CD4-positive, alpha-beta T cell treated with Interleukin-1 beta for 1 hour (primary cell): ENCODE results near the gene PAPPA2.

Source experiments
- DNase-seq, 2 donors: peaks; one replicate each; pipeline ENCODE4 v3.0.0-alpha.2; 2020 to 2022

The PAPPA2 gene

DNA sequence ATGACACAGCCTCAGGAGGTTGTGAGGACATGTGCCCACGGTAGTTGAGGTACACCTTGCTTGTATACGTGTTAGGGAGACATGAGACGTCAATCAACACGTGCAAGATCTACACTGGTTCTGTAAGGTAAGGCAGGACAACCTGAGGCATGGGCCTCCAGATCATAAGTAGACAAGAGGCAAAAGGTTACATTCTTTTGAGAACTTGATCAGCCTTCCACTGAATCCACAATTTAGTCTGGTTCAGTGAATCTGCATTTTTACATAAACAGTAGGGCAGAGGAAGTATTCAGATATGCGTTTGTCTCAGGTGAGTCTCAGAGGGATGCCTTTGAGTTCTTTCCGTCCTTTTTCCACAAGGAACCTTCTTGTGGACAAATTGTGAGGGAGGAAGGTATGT lies 352.6 kb downstream of the PAPPA2 start:
- DNase-seq, result no peak

DNA sequence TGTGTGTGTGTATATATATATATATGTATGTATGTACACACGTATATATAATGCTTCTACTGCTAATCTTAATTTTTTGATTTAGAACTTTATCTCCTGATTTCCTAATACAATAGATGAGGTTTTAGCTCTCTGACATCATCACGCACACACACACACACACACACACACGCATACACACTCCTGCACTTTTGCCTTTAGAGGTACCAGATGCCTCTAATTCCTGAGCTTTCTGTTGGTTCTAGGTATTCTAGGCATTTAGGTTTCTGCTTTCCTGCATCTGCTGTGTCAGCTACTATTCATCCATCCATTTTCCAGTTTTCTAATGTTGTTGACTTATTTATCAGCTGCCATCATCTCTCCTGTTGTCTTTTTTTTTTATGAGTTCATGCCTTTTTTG lies 353.3 kb downstream of the PAPPA2 start:
- DNase-seq, result no peak

DNA sequence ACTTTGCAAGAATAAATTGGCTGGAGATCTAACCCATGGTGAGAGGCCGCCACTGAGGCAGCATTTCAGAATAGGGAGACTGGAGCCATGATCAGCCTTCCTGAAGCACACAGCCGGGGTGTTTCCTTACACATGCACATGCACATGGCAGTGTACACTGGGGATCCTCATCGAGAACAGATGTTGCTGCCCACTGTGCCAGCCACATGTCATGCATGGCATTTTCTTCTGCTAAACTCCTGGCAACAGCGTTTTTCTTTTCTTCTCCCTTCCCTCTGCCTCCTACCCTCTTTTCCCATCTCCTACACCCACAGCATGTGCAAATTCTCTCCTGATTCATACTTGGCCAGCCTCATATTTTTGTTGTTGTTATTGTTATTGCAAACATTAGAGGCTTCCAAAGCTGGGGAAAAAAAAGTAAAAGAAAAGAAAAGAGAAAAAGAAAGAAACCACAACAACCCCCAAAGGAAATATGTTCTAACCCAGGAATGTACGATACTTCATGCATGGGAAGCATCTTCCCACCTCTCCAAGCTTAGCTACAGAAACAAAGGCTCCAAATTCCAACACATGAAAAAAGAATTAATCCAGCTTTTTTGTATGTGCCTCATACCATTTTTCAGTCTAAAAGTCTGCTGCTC lies 357.5 kb downstream of the PAPPA2 start:
- DNase-seq, result no peak

DNA sequence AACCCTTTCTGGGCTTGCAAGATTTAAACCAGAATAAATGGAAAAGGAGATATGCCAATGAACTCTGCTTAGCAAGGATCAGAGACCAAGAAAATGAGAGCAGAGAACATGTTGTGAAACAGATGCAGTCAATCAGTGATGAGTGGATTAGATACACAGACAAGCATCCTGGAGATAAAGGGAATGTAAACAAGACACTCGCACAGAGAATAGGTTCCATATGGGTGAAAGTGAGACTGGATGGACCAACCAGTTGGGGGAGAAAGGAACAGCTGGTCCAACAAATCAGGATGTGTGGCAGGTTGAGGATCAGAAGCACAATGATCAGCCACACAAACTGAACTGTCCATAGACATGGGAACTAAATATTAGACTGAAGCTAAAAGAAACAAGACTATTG lies 363.3 kb downstream of the PAPPA2 start:
- no peak for DNase-seq

DNA sequence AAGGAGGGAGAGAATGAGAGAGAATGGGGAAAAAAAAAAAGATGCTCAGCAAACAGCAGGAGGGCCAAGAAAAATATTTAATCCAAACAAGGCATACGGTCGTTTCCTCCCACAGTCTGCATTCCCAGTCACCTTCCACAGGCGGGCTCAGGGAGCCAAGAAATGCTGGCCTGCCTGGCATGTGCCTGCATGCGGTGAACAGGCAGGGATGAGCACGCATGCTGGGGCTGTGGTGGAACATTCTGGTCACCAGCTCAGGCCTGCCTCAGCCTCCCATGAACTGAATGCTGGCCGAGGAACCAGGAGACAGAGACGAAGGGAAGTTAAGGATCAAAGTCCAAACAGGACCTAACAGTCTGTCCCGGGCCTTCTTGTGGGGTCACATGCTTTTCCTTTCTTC lies 366.3 kb downstream of the PAPPA2 start:
- no peak for DNase-seq

DNA sequence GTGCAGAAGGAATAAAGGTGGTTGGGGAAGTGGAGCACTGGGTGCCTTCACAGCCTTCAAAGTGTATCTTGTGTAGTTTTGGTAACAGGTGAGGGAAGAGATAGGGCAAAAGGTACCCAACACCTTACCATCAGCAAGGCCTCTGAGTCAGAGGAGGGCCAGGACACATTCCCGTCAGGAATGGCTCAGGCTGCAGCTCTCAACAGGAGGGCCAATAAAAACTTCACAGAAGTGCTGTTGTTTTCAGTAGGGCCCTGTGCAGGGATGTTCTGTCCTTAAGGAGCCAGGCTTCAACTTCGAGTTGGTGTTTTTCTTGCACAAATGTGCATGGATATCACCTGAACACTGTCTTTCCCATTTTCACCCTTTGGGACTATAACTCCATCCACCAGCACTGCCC lies 368.2 kb downstream of the PAPPA2 start:
- no peak for DNase-seq

DNA sequence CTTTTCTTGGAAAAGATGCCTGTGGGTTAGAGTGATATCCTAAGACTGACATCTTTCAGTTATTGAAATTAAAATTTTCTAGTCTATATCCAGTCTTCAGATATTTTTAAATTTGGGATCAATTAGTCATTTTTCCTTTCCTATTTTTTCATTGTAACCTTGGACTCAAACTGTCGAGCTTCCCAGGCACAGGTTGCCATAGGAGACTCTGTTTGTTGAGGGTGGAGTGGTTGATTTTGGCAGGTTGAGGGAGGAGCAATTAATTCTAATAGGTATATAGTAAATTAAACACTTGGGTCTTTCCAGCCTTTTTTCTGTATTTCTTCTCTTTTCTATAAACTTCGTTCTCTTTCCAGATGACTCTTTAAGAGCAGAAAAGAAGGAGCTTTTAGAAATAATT lies 374.7 kb downstream of the PAPPA2 start:
- DNase-seq, result no peak

DNA sequence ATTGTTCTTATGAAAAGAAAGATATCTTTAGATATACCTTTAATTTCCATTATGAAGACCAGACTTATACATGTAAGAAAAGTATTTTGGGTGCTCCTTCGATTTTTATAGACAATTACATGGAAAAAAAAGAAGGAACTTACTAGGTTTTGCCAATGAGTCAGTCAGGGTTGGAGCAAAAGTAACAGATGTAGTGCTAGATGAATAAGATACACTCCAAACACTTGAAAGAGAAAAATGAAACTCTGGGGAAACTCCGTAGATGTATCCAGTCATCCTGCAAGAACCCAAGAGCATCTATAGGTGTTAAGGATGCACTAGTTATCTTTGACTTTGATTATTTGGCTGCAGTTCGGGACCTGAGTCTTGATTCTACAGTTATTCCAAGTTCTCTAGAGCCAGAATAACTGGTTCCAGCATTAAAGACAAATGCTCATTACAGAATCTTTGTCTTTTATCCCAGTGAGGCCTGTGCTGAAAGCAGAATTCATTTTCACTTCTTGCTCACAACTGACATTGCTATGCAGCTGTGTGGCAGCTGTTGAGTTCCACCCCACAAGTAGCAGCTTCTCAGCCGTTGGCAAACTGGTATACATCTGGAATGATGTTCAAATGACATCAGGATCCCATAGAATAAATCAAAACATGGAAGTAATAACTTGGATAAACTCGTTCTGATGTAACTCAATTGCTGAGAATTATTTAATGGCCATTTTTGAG lies 375.5 kb downstream of the PAPPA2 start:
- DNase-seq, result no peak

DNA sequence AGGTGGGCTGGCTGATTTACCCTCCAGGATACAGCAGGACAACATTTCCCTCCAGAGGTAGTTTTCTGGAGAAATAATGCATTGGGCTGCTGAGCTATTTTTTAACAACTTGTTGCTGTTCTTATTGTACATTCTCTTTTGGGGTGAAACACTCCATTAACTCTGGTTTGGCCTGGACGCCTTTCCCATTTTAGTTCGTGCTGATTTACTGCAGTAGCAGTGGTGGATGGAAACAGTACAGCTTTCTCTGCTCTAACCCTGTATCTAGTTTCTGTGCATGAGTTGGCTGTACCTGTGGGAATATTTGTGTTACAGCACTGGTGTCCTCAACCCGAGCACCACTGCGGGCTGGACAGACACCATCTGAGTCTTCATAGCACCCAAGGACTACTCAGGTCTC lies 376.2 kb downstream of the PAPPA2 start:
- no peak for DNase-seq

DNA sequence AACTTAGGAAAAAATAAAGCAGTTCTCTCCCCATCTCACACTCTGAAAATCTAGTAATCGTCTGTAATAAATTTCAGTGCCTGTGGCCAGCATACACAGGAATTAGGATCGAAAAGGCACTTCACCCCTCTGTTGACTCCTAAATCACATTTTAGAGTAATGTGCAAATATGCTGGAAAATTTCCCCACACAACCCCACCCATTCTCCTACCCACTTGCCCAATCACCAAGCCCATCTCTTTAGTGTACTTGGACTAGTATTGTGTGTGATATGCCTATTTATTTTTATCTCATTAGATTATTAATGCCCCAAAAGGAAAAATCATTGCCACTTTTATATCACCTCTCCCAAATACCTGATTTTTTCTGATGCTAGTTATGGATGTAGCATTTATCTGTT lies 378.3 kb downstream of the PAPPA2 start:
- no peak for DNase-seq

DNA sequence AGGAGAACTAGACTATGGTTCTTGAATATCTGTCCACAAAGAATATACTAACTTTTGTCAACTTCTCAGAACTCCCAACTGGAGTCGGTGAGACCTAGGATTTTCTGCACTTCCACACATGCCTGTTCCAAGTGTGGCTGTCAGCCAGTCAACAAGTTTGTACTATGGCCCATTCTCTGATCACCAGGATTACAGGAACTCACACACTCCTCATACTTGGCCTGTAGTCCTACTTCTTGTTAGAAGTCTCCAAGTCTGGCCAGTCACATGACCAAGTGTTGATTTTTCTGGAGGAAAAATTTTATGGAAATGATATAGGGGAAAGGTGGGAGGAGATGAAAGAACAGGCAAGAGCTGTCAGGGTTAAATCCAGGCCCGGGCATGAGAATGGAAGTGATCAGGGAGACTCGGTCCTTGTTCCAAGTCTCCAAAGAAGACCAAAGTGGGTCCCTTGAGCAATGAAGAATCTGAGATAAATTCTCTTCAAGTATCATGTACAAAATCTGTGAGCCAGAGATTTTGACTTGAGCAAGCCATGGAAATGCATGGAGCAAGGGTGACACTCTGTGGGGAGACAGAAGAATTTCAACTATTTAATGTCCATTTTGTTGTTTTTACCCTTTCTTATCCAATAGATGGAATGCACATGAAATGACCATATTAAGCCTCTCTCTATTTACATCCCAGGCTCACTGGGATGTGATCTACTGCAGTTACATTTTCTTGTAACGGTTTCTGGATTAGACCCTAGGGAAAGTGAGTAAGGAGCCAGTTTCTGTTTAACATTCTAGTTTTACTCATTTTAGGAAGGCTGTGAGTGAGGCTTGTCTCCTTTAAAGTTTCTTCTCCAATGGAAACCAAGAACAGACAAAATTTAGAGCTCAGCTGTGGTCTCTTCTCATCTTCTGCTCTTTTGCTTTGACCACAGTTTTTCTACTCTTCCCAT lies 380.6 kb downstream of the PAPPA2 start:
- no peak for DNase-seq

DNA sequence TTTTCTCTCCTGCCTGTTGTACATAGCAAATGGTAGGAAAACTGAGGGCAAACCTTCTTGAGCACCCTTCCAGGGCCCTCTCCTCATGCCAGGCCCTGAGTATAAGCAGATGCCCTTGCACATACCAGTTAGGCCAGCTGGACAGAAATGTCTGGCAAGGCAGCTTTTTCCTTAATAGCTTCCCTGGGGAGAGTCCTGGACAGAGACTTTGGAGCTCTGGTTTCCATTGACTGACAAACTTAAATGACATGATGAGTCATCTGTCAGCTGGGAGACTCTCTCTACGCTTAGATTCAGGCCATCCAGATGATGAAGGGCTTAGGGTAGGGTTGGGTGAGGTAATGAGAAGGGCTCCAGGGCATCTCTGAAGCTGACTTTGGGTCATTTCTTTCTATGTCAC lies 384.1 kb downstream of the PAPPA2 start:
- no peak for DNase-seq

DNA sequence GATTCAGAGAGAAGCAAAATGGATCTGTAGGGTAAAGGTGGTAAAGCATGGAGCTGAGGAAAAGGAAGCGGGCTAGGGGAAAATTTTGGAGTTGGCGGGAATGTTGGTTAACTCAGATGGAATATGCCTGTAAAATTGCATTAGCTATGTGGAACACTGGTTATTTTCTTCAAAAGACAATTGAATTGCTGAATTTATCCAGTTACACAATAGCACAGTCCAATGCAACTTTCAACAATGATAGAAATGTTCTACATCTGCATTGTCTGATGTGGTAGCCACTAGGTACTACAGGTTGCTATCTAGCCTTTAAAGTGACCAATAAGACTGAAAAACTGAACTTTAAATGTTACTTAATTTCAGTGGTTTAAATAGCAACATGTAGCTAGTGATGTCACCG lies 386.3 kb downstream of the PAPPA2 start:
- no peak for DNase-seq

DNA sequence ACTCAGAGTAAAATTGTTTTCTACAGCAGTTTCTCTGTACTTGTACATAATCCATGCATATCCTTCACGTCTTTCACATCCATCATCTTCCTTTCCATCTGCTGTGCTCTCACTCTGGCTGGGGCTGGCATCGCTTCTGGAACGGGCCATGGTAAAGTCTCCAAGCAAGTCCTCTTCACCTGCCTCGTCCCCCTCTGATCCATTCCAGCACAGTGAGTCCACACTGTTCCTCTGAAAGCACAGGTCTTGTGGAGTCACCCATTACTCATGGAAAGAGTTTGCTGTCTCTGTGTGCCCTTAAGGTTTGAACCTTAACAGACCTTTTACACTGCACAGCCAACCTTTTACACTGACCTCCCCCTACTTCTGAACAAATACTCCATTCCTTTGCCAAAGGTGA lies 387.9 kb downstream of the PAPPA2 start:
- no peak for DNase-seq

DNA sequence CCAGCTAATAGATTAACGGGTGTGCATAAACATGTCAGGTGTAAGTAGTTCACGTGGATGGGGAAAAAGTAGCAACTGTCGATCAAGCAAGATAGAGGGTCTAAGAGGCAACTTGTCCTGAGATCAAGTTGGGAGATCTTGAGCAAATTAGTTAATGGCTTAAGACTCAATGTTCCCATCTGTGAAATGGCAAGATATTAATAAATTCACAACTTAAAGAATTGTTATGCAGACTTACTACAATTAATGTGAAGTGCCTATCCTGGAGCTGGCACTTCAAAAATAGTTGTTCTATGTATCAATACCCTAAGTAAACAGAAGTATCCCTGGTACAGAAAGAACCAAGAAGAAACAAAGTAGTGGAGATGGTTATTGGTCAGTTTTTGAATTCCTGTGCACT lies 389.1 kb downstream of the PAPPA2 start:
- no peak for DNase-seq

DNA sequence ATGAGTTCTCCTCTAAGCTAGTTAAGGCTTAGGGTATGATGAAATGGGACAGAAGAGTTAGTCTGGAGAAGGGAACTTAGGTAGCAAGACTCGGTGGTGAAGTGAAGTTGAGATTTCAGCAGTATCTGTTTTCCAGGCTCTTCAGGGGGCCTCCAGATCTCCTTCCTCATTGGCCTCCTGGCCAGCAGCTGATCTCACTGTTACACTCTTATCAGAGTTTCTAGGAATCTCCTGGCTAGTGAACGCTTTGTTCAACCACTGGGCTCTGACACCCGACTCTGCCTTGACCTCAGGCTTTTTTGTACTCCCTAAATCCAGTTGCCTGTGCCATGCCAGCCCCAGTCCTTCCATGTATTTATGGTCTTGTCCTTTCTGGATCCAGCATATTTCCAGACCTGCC lies 390.5 kb downstream of the PAPPA2 start:
- DNase-seq, result no peak

DNA sequence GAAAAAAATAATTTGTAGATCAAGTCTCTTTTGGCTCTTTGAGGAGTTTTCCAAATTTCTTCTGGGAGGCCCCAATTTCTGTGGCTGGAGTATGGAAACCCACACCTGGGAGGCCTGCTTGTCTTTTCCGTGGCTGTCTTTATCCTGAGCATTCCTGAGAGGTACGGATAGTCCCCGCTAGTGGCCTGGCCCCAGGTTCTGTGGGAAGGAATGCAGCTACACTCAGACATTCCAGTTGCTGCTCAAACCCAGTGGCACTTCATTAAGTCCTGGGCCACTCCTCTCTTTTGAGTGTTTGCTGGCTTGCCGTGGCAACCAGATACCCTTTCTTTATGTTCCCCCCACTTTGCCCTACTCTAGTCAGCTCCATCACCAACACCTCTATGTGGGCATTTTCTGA lies 391.1 kb downstream of the PAPPA2 start:
- no peak for DNase-seq

DNA sequence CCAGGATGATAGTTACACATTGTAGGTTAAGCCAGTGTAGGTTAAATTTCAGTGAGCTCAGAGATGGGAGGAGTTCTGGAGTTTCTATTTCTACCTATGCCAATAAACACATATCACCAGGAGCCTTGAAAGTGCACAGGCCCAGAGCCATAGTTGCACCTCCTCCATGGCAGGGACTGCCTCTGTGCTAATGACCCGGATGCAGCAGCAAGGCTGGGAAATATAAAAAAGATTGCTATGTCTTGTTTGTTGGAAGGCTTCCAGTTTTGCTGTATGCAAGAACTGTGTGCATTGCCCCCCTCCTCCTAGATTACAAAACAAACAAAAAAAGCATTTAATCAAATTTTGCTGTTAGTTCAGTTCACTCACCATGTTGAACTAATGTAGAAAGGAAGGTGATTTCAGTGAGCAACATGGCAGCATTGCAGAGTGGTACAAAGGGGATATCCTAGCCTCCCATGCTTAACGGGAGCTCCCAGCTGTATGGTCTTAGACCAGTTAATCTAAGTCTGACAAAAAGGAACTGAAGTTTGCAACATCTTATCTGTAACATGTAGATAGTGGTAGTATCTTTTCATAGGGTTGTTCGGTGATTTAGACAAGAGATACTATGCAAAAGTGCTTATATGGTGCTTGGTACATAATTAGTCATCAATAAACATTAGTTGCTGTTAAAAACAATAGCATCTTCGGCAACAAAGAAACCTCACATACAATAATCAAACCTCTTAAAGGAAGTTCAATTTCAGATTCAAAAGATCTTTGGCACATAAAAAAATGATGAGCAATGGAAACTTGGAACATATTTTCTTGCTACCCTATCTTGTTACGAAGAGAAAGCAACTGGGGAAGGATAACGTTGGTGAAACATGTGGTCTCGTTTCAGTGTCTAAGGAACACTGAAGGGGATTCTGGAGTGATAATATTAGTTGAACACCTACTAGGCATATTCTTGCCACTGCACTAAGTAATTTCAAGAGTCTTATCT lies 392.1 kb downstream of the PAPPA2 start:
- no peak for DNase-seq

DNA sequence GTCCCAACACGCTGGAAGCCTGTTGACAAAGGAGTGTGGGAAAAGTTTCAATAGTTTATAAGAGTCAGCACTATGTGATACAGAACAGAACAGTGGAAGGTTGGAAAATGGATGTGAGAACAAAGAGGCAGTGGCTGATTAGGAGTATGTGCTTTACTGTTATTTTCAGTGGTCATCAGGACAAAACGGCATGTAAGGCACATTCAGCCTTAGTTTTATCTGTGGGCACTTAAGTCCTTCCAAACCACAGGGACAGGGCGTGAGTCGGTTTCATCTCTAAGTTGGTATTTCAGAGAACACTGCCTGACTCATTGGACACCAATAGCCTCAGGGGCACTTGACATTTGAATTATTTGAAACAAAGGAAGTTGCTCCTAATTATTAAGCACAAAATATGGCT lies 394.7 kb downstream of the PAPPA2 start:
- DNase-seq, result no peak

DNA sequence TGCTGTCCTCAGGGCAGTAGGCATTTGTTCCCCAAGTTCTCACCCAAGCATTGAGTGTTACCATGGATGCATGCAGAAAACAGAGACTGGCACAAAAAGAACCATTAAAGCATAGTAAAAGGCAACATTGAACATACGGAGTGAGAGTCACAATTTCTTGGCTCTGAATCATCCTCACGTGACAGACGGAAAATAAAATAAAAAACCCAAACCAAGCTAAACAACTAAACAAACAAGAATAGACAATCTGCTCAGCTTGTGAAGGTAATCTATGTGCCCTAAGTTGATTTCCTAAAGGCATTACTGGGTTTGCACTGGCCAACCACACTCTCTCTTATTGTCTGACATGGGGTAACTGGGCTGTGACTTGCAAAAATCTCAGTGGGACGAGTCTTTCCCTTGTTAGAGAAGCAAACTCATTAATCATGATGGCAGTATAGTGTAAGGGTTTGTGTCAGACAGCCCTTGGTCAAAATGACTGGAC lies 395.5 kb downstream of the PAPPA2 start:
- DNase-seq, result no peak

DNA sequence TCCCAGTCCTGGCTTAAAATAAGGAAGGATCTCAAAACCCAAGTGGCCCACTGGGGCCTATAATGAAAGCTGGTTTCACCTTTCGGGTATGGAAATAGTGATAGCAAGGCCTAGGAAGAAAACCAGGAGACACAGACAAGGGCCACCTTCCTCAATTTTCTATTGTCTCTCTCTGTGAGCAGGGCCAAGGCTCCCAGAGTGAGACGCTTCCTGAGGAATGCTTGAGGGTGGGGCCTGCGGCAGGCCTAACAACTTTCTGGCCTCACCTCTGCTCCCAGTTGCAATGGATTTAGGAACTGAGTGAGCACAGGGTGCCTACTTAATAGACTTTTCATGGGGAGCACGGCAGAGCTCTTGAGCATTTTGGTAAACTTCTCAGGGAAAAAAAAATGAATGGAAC lies 400.6 kb downstream of the PAPPA2 start:
- no peak for DNase-seq

DNA sequence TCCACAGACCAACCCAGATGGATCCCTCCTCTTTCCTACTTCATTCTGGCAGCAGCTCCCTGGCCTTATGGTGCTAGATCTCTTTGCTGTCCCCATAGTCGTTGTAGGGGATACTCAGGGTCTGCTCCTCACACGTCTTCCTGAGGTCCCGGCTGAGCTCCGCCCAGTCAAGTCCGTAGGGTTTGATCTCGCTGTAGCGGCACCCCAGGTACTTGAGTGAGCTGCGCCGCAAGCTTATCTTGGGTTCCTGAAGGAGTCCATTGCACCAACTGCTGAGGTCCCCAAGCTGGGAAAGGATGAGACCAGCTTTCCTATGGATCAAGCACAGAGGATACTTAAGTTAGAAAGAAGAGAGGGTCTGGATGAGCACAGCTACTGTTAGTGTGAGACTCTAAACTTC lies 401.2 kb downstream of the PAPPA2 start:
- no peak for DNase-seq
